ENCODE results near the gene SMG6.
A peak's percentile ranks its signal among the peaks of the same experiment; 100 is the strongest.

The SMG6 gene

GRCh38 chr17:2102931-2103809, 200.4 kb downstream of the SMG6 start:
- no peak for DNase-seq (ENCODE audit: low spot score)

DNA sequence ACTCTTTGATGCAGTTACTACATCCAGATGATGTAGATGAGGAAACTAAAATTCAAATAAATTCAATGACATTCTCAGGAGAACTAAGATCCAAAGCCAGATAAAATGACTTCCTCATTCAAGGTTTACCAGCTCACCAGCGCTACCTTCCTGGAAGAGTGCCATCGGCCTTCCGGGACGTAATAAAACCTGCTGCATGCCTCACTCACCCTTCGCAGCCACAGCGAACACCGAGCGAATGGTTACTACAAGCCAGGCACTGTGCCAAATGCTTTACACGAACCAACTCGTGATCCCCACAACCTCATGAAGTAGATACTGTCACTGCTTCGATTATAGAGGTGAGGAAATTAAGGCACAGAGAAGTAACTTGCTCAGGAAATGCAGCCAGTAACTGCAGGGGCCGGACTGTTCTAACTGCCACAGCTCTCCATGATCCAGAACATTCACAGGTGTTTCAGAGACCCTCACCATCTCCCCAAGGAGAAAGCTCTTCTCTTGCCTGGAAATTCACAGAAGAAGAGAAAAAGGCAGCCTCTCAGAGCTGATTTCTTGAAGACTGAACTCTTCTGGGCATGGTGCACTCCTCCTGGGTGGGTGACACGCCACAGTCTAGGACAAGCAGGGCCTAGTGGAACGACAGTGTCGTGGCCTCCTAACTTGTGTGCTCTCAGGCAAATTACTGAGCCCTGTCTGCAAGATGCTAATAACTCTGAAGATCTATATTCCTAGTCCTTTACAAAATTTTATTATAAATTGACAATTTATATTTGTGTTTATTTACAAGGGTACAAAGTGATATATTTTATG, 201.9 kb downstream of the SMG6 start:
- no peak for DNase-seq (ENCODE audit: low spot score)

- DNase-seq (ENCODE audit: low spot score), result no peak
Measured at GRCh38 chr17:2095536-2095910, 208.1 kb downstream of the SMG6 start.

- DNase-seq (ENCODE audit: low spot score), result no peak
Measured at GRCh38 chr17:2094891-2095535, 208.6 kb downstream of the SMG6 start.

DNA sequence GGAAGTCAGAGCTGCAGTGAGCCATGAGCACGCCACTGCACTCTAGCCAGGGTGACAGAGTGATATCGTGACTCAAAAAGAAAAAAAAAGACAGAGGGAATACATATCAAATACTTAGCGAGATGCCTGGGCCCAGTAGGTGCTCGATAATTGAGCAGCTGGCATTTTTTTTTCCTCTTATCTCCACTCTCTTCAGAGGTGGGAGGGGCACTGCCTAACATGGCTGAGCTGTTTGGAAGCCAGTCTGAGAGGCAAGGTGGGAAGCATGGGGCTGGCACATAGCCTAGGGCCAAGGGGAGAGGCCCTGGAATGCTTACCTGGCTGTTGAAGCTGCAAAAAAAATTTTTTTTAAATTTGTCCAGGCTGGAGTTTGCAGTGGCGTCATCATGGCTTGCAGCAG, 210.2 kb downstream of the SMG6 start:
- DNase-seq (ENCODE audit: low spot score), result no peak

DNA sequence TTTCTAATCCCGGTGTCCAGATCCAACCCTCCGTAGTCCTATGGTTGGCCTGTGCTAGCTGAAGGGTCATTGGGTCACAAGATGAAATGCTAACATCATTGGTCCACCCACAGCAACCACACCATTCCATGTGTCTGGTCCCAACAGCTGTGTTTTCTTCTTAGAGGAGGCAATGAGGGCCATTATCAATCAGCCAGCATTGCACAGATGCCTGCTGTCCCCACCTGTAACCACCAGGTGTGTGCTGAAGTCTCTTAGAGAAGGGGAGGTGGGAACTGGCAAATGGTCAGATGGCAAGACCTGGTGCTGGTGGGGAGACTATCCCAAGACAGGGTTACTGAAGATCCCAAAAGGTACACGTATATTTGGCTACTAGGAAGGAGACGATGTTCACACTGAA, 211.3 kb downstream of the SMG6 start:
- no peak for DNase-seq (ENCODE audit: low spot score)

- no peak for DNase-seq (ENCODE audit: low spot score)
Measured at GRCh38 chr17:2090804-2091534, 212.6 kb downstream of the SMG6 start.

DNA sequence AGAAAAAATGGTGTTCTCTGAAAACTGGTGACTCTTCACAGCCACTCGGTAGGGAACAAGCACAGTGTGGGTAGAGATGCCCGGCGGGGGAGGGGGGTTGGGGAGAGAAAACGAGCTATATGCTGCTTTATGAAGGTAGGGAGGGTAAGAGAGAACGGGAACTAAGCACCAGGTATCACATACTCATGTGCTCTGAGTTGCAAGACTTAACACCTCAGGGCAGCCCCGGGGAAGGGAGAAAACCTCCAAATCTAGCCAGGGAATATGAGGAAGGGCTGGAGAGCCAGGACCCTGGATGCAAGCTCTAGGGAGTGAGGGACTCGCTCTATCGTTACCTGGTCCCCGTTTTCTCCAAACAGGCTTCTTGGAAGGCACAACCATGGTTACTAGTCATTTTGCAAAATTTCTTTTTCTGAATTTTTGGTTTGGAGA, 213.4 kb downstream of the SMG6 start:
- DNase-seq (ENCODE audit: low spot score), result no peak

DNA sequence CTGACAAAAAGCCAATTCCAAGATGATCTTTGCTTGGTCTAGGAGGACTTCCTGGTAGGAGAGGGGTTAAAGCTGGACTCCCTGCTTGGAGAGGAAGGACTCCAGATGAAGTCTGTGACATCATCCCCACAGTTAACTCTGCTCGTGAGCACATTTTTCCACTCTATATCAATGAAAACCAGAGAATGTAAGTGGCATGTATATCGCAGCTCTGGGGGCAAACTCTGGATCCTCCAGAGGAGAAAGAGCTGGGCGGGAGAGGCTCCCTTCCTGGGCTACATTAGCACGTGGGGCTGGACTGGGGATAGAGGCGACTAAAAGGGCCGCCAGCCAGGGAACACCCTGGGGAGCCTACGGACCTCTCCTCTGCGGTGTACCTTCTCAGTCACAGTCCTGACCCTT, 214.6 kb downstream of the SMG6 start:
- no peak for DNase-seq (ENCODE audit: low spot score)

- peak; percentile 67 for DNase-seq (ENCODE audit: low spot score)
Measured at GRCh38 chr17:2087597-2088211, 215.9 kb downstream of the SMG6 start.

- no peak for DNase-seq (ENCODE audit: low spot score)
Measured at GRCh38 chr17:2086306-2086705, 217.3 kb downstream of the SMG6 start.

DNA sequence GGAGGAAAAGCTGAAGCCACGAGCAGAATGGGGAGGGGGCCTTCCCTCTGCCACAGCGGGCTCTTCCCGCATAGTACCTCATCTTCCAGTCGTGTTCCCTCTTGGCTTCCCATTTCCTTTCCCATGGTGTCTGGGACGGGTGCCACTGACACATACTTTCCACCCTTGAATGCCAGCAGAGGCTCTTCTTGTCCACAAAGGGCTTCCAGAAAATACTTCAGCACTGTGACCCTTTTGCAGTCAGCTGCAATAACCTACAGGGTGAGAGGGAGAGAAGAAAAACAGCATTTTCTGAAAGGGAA, 218.0 kb downstream of the SMG6 start:
- DNase-seq (ENCODE audit: low spot score), result no peak

DNA sequence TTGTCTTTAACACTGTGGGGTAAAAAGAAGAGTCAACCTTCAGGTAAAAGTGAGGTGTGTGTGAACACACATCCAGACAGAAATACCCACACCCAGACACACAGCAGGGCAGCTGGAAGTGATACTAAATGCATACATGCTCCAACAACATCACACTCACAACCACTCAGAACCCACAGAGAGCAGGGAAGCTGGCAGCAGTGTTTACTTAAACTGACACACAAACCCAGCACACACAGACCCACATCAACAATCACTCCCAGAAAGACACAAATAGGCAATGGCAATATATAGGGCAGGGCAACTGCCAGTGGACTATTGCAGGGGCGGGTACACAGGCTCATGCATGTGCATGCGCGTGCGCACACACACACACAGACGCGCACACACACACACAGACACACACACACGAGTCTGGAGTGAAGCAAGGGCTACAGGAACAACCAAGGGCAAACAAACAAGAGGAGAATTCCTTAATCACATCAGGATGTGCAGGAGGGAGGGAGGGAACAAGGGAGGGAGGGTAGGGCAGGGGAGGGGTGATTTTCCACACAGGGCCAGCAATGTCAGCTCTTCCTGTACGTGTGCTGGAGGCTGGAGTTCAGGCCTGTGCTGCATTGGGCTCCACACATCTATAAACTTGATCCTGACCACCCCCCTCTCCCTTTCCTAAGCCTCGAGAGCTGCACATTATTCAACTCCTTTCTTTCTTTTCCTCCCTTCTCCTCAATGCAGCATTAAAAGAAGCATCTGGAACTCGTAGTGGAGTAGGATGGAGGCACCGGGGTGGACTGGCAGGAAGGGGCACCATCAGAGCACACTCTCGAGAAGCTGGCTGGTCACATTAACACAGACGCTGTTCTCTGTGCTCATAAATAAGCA, 218.6 kb downstream of the SMG6 start:
- DNase-seq (ENCODE audit: low spot score), result no peak

GRCh38 chr17:2084036-2084765, 219.4 kb downstream of the SMG6 start:
- DNase-seq (ENCODE audit: low spot score), result no peak

DNA sequence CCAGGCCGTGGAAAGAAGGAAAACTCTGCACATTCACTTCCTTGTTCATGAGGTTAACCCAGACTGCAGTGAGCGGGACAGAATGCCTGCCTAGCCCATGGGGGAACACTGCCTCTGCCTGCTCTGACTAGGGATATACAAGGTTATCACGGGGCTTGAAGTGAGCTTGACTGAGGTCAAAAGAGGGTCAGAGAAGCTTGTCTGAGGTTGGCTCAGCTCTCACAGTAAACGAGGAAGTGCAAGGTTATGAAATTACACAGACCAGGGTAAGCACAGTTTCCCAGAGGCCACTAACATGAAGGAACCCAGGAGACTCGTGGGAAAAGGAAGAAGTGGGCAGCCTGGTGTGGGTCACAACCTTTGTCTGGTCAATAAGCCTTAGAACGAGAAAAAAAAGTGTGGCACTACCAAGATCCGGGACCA, 220.0 kb downstream of the SMG6 start:
- DNase-seq (ENCODE audit: low spot score), result no peak

DNA sequence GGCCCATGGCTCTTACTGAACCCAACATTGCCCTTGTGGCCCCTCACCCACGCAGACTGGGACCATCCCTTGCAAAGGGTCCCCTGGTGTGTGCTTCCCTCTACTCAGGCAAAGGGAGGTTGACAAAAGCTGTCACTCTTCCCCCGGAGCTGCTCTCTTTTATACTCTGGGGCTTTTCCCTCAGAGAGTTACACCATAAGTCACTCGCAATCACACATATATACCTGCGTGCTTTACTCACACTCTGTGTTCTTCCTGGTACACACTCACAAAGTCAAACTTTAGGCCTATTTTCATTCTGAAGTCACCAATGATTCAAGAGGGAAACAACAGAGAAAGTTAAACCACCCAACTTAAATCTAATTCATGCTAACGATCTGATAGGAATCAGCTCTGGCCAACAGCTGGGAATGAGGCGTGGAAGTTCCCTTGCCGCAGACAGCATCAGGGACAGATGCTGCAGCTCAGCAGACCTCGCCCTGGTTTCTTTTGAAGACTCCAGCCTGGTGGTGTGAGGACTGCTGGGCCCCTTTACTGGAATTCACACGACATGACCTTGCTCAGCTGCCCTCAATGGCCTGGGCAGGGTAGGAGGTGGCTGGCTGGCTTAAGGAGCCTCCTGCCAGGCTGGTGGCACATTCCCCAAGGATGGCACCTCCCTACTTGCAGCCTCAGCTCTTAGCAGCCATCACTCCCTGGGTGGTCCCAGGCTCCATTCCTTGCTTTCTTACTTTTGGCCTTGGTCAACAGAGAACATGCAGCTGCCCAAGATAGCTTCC, 221.4 kb downstream of the SMG6 start:
- no peak for DNase-seq (ENCODE audit: low spot score)

GRCh38 chr17:2081564-2081963, 222.0 kb downstream of the SMG6 start:
- no peak for DNase-seq (ENCODE audit: low spot score)

GRCh38 chr17:2077040-2077439, 226.5 kb downstream of the SMG6 start:
- DNase-seq (ENCODE audit: low spot score), result no peak
